Thyroid gland (tissue), 4 donors: Measurements from ENCODE around the gene LORICRIN.

Experiments
- POLR2A ChIP-seq, 2 donors: fragments of 450-650 bp; IDR thresholded peaks; one replicate each; pipeline ENCODE4 v1.6.1; 2017; ENCODE audit warnings: antibody characterized with exemption in 2 of 2, mild to moderate bottlenecking in 2 of 2, moderate library complexity in 1 of 2
- TF ChIP-seq, protein P1 (sequence below), 6 experiments: fragments of 200-600 bp in 3 of 6; fragments of 450-650 bp in 3 of 6; sonication (generic) in 3 of 6; IDR thresholded peaks; one replicate each; pipeline ENCODE4 v1.5.1; 2016 to 2019; ENCODE audit warnings: antibody characterized with exemption in 6 of 6, mild to moderate bottlenecking in 2 of 6, inconsistent platforms in 1 of 6, moderate library complexity in 1 of 6

DNA sequence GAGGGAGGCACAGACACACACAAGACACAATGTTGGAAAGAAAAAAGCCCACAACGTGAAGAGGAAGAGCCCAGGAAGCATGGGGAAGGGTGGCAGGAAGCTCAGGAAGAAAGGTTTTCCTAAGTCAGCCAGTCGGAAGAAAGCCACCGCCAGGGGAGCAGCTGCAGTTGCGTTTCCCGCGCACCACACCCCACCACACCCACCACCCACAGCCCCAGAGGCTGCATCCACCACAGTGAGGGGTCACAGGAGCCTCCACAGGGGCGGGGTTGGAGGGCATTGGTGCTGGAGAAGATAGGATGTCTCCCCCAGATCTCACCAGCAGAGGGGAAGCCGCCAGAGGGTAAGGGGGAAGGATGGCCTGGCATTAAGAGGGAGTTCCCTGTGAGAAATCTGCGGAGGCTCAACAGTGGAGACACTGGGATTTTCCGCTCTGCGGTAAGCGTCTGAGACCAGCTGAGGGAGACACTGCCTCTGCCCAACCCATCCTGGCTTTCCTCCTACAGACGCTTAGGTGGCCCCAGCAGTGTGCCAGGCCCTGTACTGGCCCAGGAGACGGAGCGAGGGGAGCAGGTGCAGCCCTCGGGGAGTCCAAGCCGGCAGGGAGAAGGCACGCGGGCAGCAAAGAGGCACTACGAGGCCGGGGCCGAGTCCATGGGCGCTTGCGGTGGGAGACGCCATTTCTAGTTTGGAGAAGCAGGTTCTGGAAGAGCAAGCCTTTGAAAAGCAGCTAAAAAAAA lies 33.4 kb downstream of the LORICRIN start:
- TF ChIP-seq, protein P1, sequence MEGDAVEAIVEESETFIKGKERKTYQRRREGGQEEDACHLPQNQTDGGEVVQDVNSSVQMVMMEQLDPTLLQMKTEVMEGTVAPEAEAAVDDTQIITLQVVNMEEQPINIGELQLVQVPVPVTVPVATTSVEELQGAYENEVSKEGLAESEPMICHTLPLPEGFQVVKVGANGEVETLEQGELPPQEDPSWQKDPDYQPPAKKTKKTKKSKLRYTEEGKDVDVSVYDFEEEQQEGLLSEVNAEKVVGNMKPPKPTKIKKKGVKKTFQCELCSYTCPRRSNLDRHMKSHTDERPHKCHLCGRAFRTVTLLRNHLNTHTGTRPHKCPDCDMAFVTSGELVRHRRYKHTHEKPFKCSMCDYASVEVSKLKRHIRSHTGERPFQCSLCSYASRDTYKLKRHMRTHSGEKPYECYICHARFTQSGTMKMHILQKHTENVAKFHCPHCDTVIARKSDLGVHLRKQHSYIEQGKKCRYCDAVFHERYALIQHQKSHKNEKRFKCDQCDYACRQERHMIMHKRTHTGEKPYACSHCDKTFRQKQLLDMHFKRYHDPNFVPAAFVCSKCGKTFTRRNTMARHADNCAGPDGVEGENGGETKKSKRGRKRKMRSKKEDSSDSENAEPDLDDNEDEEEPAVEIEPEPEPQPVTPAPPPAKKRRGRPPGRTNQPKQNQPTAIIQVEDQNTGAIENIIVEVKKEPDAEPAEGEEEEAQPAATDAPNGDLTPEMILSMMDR (IDR thresholded peaks at IDR 0.05), result no peak
- TF ChIP-seq POLR2A (IDR thresholded peaks at IDR 0.05), result no peak
